Tibial nerve (tissue), 4 donors: ENCODE measurements around the gene SMIM8. TPM values are rescaled to one million over a fixed set of nuclear protein-coding genes. Genes with fewer than 3 reads are reported as not detected.

Experiments used
- DNase-seq, 2 donors: peaks; one replicate each; pipeline ENCODE4 v3.0.0-alpha.2; 2019; ENCODE audit warnings: low spot score in 2 of 2
- H3K27ac ChIP-seq, 4 donors: fragments of 200-600 bp; sonication (generic) in 3 of 4; one replicate each; pipeline ENCODE4 v1.5.1; 2017 to 2019; ENCODE audit warnings: mild to moderate bottlenecking in 1 of 4
- H3K27me3 ChIP-seq, 2 donors: fragments of 200-600 bp; sonication (generic) in 1 of 2; one replicate each; pipeline versions ENCODE4 v1.5.1 to v1.6.0; 2017 to 2019
- H3K36me3 ChIP-seq, 3 donors: fragments of 200-600 bp; sonication (generic); one replicate each; pipeline ENCODE4 v1.5.1; 2018 to 2019
- H3K4me1 ChIP-seq, 4 donors: fragments of 200-600 bp; sonication (generic) in 3 of 4; one replicate each; pipeline ENCODE4 v1.5.1; 2017 to 2019
- H3K4me3 ChIP-seq, 4 donors: fragments of 200-600 bp; sonication (generic) in 3 of 4; one replicate each; pipeline ENCODE4 v1.5.1; 2017 to 2019; ENCODE audit warnings: mild to moderate bottlenecking in 1 of 4, moderate library complexity in 1 of 4
- H3K9me3 ChIP-seq, 4 donors: fragments of 200-600 bp; sonication (generic) in 3 of 4; one replicate each; pipeline ENCODE4 v1.5.1; 2017 to 2019
- EP300 ChIP-seq, 2 donors: sonication (generic); formaldehyde crosslinking; IDR thresholded peaks; one replicate each; pipeline ENCODE4 v1.6.1; 2017; ENCODE audit warnings: antibody characterized with exemption in 2 of 2, mild to moderate bottlenecking in 1 of 2
- POLR2A ChIP-seq, 2 donors: fragments of 450-650 bp; IDR thresholded peaks; one replicate each; pipeline ENCODE4 v1.6.1; 2017; ENCODE audit warnings: antibody characterized with exemption in 2 of 2, mild to moderate bottlenecking in 2 of 2, moderate library complexity in 2 of 2
- WGBS, 2 donors: methylation state at CpG; one replicate each; pipeline ENCODE4 v1.1.5; 2018; 5-methylcytosine and 5-hydroxymethylcytosine counted together
- total RNA-seq, 4 donors: library from RNA; depleted of rRNA; stranded (reverse); fragments of >200 nt; gene quantifications; one replicate each; pipeline ENCODE4 v1.1.0, GENCODE V29; 2016
- TF ChIP-seq, protein P1 (sequence below), 5 experiments: fragments of 200-600 bp in 3 of 5; fragments of 450-650 bp in 2 of 5; sonication (generic) in 3 of 5; IDR thresholded peaks; one replicate each; pipeline ENCODE4 v1.5.1; 2016 to 2019; ENCODE audit warnings: antibody characterized with exemption in 5 of 5, mild to moderate bottlenecking in 3 of 5, moderate library complexity in 2 of 5

SMIM8 gene
- total RNA-seq, 4 donors from 2014 or later: 10.0 to 25.1 (median 11.9) TPM

DNA sequence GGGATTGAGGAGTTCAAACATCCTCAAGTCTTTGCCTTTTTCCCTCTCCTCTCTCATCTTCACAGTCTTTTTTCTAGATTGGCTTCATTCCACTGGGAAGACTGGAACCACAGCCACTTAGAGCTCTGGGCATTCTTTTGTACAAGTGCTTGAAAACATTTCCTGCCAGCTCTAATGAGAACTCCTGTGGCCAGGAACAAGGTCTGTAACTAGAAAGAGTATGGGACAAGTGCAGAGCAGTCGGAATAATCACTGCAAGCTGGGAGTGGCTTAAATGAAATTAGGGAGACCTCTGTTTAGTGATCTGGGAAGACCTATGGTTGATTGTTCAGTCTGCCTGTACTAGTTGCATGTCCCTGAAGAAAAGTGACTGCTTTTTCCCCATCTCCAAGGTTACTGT lies 41.0 kb upstream of the SMIM8 start:
- Histone ChIP-seq H3K36me3 (no peaks in the 10 kb centered on the region), H3K27ac (no peak overlapping the region), H3K9me3 (no peaks in the 10 kb centered on the region), H3K27me3 (no peaks in the 10 kb centered on the region), H3K4me1 (no peaks in the 10 kb centered on the region), H3K4me3 (no peak overlapping the region)
- no peak for TF ChIP-seq POLR2A (IDR thresholded peaks at IDR 0.05)
- no peak for TF ChIP-seq EP300 (IDR thresholded peaks at IDR 0.05)
- TF ChIP-seq, protein P1, sequence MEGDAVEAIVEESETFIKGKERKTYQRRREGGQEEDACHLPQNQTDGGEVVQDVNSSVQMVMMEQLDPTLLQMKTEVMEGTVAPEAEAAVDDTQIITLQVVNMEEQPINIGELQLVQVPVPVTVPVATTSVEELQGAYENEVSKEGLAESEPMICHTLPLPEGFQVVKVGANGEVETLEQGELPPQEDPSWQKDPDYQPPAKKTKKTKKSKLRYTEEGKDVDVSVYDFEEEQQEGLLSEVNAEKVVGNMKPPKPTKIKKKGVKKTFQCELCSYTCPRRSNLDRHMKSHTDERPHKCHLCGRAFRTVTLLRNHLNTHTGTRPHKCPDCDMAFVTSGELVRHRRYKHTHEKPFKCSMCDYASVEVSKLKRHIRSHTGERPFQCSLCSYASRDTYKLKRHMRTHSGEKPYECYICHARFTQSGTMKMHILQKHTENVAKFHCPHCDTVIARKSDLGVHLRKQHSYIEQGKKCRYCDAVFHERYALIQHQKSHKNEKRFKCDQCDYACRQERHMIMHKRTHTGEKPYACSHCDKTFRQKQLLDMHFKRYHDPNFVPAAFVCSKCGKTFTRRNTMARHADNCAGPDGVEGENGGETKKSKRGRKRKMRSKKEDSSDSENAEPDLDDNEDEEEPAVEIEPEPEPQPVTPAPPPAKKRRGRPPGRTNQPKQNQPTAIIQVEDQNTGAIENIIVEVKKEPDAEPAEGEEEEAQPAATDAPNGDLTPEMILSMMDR (IDR thresholded peaks at IDR 0.05): no peak
- no peak for DNase-seq
- 50 to 68% methylated on average over 1 of the region's 1 CpG for WGBS, 2 donors

DNA sequence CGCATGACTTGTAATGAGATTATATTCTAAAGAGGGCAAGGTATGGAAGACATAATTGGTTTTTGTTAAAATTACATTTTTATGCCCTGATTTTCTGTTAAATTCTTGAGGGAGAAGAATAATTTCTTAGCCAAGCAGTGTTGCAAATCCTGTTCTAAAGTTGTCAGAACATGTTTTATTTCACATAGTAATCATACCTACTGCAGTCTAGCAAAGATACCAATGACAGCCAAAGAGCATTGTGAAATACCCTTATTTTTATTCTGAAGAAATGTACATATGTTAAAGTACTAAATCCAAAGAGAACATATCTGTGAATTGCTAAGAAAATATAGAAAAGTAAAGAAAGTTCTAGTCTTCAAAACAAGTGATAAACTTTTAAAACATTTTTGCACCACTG lies 39.6 kb upstream of the SMIM8 start:
- H3K4me1 ChIP-seq: no peaks in the 10 kb centered on the region
- H3K27me3 ChIP-seq: no peaks in the 10 kb centered on the region
- H3K27ac ChIP-seq: no peak overlapping the region
- H3K36me3 ChIP-seq: no peaks in the 10 kb centered on the region
- no peak for DNase-seq
- H3K9me3 ChIP-seq: no peaks in the 10 kb centered on the region
- no peak overlapping the region for H3K4me3 ChIP-seq
- TF ChIP-seq EP300 (IDR thresholded peaks at IDR 0.05) (no peak), POLR2A (IDR thresholded peaks at IDR 0.05) (no peak)
- TF ChIP-seq, protein P1 (IDR thresholded peaks at IDR 0.05): no peak
- WGBS, 2 donors: 100% methylated on average over 1 of the region's 1 CpG

DNA sequence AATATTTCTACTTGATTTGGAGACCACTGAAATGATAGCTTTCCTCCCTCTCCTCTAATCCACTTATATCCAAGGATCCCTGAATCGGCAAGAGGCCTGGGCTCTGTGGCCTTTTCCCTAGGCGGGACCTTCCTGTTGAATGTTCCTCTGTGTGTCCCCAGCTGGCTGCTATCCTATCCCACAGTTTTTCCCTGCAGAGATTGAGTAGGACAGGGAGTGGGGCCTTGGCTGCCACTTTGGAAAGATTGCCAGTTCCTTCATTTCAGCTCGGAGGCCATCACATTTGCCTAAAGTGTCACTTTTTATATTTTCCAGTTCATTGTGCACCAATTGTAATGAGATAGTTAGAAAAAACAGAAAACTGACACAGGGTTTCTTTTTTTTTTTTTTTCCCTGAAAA lies 38.9 kb upstream of the SMIM8 start:
- Histone ChIP-seq H3K4me1 (no peaks in the 10 kb centered on the region), H3K4me3 (no peak overlapping the region), H3K27me3 (no peaks in the 10 kb centered on the region), H3K36me3 (no peaks in the 10 kb centered on the region), H3K9me3 (no peaks in the 10 kb centered on the region), H3K27ac (no peak overlapping the region)
- WGBS, 2 donors: 66 to 73% methylated on average over 3 of the region's 3 CpGs
- DNase-seq: no peak
- TF ChIP-seq EP300 (IDR thresholded peaks at IDR 0.05) (no peak), POLR2A (IDR thresholded peaks at IDR 0.05) (no peak)
- TF ChIP-seq, protein P1 (IDR thresholded peaks at IDR 0.05): no peak

DNA sequence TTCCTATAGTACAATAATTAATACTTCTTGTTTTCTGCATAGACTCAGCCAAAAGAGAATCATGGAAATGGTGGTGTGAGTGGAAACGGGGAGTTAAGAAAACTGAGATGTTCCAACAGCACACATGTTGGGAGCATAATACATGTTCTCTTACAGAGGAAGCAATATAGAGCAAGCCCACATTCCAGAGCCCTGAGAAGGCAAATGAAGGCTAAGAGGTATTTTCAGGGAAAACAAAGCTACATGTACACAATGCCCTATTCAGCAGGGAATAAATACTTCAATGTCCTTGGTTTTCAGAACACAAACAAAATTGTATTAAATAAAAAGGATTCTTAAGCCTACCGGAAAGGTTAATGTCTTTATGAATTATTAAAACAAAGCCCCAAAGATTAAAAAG lies 35.1 kb upstream of the SMIM8 start:
- TF ChIP-seq, protein P1 (IDR thresholded peaks at IDR 0.05): no peak
- no peak for TF ChIP-seq EP300 (IDR thresholded peaks at IDR 0.05)
- TF ChIP-seq POLR2A (IDR thresholded peaks at IDR 0.05): no peak
- Histone ChIP-seq H3K27ac (no peak overlapping the region), H3K4me3 (no peak overlapping the region), H3K27me3 (no peaks in the 10 kb centered on the region), H3K4me1 (no peaks in the 10 kb centered on the region), H3K9me3 (no peaks in the 10 kb centered on the region), H3K36me3 (no peaks in the 10 kb centered on the region)
- 48 to 51% methylated on average over 2 of the region's 2 CpGs for WGBS, 2 donors
- DNase-seq: no peak

DNA sequence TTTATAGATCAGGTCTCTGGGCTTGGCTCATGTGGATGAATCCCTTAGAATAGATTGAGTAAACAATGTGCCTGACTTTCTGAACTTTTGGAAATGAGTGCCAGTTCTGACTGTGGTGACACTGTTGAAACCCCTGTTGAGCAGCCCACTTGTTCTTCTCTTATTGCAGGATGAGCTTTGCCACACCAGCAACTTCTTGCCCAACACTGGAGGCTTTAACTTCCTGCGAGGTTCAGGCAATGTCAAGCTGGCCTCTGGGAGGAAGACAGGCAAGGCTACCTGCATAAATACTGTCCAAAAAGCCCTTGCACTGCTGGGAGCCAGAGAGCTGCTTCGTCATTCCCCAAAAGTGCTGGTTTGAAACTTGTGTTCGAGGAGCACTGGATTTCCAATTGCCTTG lies 32.8 kb upstream of the SMIM8 start:
- TF ChIP-seq EP300 (IDR thresholded peaks at IDR 0.05): no peak
- TF ChIP-seq POLR2A (IDR thresholded peaks at IDR 0.05): no peak
- TF ChIP-seq, protein P1 (IDR thresholded peaks at IDR 0.05): no peak
- H3K27ac ChIP-seq: no peak overlapping the region
- H3K27me3 ChIP-seq: no peaks in the 10 kb centered on the region
- no peaks in the 10 kb centered on the region for H3K4me1 ChIP-seq
- H3K9me3 ChIP-seq: no peaks in the 10 kb centered on the region
- H3K4me3 ChIP-seq: no peak overlapping the region
- no peak for DNase-seq
- H3K36me3 ChIP-seq: no peaks in the 10 kb centered on the region
- WGBS, 2 donors: 90 to 92% methylated on average over 3 of the region's 3 CpGs
